ENCODE measurements around the gene STIM1.

Gene STIM1

DNA sequence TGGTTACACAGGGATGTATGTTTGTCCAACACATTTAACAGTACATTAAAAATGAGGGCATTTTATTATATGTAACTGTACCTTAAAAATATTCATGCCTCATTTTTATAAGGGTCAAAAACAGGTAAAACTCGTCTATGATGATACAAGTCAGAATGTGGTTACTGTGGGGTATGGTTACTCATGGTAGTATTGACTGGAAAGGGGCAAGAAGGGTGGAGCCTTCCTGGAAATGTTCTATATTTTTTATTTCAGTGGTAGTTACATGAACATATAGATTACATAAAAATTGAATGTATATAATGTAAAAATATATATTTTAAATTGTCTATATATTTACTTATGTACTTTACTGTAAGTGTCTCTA, 99.8 kb downstream of the STIM1 start:
- DNase-seq = no peak

DNA sequence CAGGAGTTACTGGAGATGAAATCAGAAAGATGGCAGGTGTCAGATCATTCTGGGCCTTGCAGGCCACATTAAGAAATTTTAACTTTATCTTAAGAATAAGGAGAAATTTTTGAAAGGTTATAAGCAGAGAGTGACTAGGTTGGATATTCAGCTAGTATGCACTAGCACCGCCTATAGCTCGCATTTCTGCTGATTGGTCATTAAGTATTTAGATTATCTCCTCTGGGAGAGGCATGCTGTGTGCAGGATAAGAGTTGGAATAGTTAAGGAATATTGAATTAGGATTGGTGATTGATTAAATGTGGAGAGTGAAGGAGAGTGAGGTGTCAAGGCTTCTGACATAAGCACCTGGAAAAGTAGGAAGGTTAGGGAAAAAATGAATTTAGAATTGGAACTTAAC, 100.6 kb downstream of the STIM1 start:
- no peak for DNase-seq

- DNase-seq = no peak
Measured at GRCh38 chr11:3956748-3957147, 101.3 kb downstream of the STIM1 start.

GRCh38 chr11:3957437-3957836, 102.0 kb downstream of the STIM1 start:
- DNase-seq = no peak

GRCh38 chr11:3958281-3958680, 102.8 kb downstream of the STIM1 start:
- no peak for DNase-seq

- DNase-seq = no peak
Measured at GRCh38 chr11:3959015-3959902, 103.8 kb downstream of the STIM1 start.

GRCh38 chr11:3959903-3960265, 104.4 kb downstream of the STIM1 start:
- DNase-seq = no peak

- DNase-seq = no peak
Measured at GRCh38 chr11:3962406-3962840, 107.0 kb downstream of the STIM1 start.

DNA sequence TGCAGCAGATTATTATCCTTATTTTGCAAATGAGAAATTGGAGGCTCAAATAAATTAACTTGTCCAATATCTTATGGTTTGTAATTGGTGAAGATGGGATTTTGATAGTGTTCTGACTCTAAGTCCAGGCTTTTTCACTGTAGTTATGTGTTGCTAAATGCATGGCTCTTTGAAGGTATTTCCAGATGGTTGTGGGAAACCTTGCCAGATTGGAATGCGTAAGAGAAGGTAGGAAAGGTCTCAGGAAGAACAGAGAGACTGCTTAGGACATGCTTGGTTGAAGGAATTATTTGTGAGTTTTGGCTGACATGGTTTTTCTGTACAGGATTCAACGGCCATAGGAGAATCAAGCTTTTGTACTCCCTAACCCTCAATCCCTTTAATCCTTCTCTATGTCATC, 108.6 kb downstream of the STIM1 start:
- no peak for DNase-seq

DNA sequence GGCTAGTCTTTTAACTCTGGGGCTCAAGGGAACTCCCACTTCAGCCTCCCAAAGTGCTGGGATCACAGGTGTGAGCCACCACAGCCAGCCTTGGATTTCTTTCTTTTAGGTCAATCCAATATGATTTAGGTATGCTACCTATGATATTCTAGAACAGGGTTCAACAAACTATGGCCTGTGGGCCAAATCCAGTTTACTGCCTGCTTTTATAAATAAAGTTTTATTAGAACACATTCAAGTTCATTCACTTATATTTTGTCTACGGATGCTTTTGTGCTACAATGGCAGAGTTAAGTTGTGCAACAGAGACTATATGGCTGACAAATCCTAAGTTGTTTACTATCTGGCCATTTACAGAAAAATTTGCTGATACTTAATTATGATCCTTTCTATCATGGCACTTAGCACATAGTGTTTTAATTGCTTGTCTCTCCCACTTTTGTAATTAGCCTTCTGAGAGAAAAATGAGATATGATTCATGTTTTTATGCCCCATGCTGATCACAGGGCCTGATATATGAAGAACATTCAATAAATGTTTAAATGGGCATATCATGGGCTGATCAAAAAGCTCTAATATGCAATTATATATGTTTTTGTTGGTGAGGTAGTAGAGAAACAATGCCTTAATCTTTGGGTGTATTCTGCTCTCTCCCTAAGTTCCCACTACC, 109.6 kb downstream of the STIM1 start:
- no peak for DNase-seq

DNA sequence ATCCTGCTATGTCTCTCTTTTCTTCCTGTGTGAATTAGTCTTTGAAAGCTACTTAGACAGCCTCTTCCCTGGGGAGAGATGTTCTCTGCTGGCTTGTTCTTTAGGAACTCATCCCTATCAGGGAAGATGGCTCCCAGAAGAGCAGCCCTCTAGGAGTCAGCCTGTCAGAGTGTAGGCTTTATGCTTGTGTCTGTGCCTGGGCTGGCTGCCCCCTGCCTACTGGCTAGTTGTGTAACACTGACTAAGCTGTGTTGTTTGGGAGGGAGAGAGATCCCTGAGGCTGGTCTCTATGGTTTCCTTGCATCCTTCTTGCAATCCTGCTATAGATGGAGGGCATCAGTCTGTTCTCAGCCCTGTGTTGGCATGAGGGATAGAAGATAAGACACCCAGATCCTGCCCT, 112.2 kb downstream of the STIM1 start:
- no peak for DNase-seq

GRCh38 chr11:3969200-3969599, 113.7 kb downstream of the STIM1 start:
- DNase-seq = no peak

- no peak for DNase-seq
Measured at GRCh38 chr11:3969613-3970012, 114.1 kb downstream of the STIM1 start.

- DNase-seq = no peak
Measured at GRCh38 chr11:3970108-3970507, 114.6 kb downstream of the STIM1 start.

- DNase-seq = no peak
Measured at GRCh38 chr11:3971756-3972404, 116.4 kb downstream of the STIM1 start.

DNA sequence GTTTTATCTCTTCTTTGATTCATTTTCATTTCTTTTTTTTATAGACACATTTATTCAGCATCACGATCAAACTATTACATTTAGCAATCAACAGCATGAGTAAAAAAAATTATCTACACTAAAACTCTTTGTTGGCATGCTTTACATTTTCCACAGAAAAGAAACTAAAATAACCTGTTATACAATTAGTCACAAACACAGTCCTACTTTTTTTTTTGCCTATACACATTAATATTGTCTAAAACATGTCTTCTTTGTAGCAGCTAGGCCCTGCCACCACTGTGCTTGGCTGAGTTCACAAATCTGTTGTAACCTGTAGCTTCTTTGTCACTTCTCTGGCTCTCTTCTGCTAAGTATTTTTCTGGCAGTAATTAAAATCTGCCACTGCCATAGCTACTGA, 117.0 kb downstream of the STIM1 start:
- DNase-seq = no peak

- DNase-seq = no peak
Measured at GRCh38 chr11:3977078-3977477, 121.6 kb downstream of the STIM1 start.

DNA sequence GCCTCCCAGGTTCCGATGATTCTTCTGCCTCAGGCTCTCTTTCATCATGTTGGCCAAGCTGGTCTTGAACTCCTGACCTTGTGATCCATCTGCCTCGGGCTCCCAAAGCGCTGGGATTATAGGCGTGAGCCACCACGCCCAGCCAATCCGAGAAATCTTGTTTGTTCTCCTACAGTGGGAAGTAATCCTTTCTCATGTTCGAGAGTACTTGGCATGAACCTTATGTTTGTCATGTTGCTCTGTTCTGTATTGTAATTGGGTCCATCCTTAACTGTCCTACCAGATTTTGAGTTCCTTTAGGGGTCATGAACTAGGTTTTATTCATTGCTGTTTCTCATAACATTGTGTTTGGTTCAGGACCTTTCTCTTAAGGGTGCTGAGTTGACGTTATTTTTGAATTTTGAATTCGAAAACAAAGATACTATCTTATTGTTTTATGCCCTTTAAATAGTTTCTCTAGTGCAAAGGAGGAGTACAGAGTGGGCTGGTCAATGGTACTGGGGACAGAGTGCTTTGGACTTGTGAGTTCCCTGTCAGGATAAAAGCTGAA, 125.7 kb downstream of the STIM1 start:
- DNase-seq = no peak

DNA sequence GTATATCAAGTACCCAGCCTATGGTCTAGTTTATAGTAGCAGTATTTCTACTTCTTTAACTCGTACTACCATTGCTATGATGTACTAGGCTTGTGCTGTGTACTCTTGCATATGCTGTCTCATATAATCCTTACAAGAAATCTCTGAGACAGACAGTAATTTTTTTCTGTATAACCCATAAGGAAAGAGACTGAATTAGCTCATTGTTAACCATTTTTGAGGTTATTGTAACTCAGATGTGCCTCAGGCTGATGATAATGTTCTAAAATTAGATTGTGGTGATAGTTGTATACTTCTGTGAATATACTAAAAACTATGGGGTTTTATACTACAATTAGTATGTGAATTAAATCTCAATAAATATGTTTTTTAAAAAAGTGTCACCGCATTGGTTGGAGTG, 127.0 kb downstream of the STIM1 start:
- no peak for DNase-seq

- DNase-seq = no peak
Measured at GRCh38 chr11:3983101-3983500, 127.6 kb downstream of the STIM1 start.

GRCh38 chr11:3984896-3985295, 129.4 kb downstream of the STIM1 start:
- DNase-seq = peak; percentile 36

GRCh38 chr11:3985631-3986030, 130.2 kb downstream of the STIM1 start:
- DNase-seq = no peak

DNA sequence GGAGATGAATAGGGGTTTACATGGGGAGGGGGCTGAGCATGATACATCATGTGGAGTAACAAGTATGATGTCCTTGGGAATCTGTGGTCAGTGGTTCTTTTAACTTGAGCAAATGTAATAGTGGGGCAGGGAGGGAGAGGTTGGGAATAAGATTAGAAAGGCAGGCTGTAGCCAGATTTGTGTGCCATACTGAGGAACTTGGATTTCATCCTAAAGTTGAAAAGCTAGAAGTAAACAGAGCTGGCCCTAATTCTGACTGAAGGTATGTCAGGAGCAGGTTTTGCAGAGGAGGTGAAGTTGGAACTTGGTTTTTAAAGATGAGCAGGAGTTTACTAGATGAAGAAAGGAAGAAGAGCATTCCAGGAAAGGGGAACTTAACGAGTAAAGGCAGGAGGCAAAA, 130.8 kb downstream of the STIM1 start:
- DNase-seq = no peak
